ENCODE results near the gene OR2V1.
"Not testable (repeated sequence)": the region's sequence is repeated elsewhere in the genome, so short reads cannot be mapped to it uniquely, and the experiment has no call there.

Gene OR2V1

GRCh38 chr5:181127907-181128626, 2.9 kb downstream of the OR2V1 start:
- DNase-seq = no peak

DNA sequence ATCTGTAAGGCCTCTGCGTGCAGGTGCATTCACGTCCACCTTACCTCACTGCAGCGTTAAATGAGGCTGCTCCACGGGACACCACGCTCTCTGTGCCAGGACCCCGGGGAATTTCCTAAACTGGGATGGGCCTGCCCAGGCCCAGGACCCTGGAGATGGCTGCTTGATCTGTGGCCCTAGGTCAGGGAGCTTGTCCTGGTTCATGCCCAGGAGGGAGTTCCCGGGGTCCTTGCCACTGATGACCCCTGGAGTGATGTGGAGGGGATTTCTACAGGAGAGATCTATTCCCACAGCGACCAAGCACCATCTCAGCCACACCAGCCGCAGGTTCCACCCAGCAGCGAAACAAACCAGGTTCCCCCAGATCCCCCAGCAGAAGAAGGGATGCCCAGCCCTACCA, 3.5 kb downstream of the OR2V1 start:
- no peak for DNase-seq

DNA sequence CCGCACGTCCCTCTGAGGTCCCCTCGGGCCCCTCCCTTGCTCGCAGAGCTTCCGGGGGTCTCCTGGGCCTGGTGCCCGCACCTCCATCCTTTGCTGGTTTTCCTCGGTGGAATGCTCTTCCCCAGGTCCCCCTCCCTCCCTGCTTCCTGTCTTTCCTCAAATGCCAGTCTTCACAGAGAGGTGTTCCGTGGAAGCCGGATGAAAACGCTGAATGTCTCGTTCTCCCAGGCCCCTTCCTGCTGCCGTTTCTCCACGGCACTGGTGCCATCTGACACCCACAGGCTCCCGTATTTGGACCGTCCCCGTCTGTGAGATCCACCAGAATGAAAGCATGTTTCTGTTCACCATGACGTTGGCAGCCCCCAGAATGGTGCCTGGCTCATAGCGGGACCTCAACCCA, 4.1 kb downstream of the OR2V1 start:
- no peak for DNase-seq

GRCh38 chr5:181124526-181124925, 6.4 kb downstream of the OR2V1 start:
- no peak for DNase-seq

DNA sequence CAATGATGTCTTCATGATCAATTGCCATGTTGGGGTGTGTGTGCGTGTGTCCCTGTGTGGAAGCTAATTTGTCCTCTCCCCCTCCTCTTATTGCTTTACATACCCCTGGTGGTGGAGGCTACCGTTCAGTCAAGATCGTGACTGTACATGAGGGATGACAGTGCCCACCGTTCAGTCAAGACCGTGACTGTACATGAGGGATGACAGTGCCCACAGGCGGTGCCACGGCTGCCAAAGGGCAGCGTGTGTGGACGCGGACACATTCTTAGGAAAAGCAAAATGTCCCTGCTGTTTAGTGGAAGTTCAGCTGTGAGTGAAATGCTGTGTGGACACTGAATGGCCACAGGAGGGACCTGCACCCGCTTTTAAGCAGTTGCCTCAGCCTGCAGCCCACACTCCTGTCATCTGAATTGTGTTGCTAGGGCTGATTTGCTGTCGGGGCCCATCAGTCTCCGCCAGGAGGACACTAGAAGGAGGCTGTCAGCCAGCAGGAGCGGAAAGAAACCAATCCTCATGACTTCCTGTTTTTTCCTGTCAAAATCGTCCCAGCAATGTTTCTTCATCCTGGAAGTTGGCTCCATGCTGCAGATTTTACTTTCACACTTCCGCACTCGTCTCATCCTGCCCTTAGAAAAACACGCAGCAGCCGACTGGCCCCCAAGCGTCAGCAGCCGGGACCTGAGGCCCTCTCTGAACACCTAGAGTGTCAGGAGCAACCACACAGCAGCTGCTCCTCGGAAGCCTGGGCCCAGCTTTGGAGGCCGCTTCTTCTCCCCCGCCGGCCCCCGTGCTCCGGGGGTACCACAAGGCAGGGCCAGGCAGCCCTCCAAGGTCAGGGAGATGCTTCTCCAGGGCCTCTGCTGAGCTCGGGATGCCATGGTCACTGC, 9.1 kb downstream of the OR2V1 start:
- DNase-seq = no peak

DNA sequence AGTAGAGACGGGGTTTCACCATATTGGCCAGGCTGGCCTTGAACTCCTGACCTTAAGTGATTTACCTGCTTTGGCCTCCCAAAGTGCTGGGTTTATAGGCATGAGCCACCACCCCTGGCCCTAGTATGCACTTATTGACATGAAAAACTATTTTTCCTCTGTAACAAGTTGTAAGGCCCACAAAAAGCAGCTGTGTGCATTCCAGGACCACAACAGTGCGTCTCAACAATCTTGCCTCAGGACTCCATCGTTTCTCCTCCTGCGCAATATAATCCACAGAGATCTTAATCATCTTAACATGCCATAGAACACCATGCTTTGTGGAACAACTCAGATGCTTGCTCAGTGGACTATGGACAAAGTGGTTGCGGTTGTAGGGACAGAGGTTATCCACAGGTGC, 10.2 kb downstream of the OR2V1 start:
- DNase-seq = no peak

DNA sequence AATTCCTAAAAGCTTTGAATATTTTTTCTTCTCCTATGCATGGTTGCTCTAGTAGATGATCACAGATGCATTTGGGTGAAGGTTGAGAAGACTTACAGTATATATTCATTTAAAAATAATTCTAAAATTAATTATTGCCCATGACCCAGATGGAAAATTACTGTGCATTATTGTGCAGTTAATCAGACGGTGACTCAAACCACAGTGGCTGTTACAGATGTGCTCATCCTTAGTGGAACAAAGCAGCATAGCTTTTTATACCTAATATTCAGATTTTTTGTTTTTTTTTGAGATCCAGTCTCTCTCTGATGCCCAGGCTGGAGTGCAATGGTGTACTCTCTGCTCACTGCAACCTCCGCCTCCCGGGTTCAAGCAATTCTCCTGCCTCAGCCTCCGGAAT, 10.7 kb downstream of the OR2V1 start:
- DNase-seq = no peak

GRCh38 chr5:181119105-181119504, 11.9 kb downstream of the OR2V1 start:
- DNase-seq = no peak

GRCh38 chr5:181118369-181118768, 12.6 kb downstream of the OR2V1 start:
- DNase-seq = no peak

DNA sequence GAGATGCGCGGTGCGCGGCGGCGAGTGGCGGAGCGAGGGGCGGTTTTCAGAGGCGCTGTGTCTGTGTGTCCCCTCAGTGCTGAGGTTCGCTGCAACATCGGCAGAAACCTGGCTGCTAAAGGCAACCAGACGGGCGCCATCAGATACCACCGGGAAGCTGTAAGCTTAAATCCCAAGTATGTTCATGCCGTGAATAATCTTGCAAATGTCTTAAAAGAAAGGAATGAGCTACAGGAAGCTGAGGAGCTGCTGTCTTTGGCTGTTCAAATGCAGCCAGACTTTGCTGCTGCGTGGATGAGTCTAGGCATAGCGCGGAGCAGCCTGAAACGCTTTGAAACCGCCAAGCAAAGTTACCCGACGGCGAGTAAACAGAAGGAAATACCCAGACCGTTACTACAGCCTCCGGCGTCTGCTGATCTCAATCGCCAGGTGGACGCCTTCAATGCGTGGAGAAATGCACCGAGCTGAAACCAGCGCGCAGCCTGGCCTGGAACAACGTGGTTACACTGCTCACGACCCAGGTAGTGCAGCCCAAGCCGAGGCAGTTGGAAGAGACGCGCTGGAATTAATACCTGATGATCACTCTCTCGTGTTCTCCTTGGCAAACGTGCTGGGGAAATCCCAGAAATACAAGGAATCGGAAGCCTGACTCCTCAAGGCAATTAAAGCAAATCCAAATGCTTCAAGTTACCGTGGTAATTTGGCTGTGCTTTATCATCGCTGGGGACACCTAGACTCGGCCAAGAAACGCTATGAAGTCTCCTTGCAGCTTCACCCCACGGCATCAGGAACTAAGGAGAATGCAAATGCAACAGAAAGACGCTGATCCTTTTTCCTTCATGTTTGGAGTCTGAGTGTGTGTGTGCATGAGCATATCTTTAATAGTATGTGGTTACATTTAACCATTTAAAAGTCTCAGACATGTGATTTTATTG, 15.9 kb downstream of the OR2V1 start:
- no peak for DNase-seq

- DNase-seq = no peak
These were observed 16.6 kb downstream of the OR2V1 start for GRCh38 chr5:181114284-181114843.

DNA sequence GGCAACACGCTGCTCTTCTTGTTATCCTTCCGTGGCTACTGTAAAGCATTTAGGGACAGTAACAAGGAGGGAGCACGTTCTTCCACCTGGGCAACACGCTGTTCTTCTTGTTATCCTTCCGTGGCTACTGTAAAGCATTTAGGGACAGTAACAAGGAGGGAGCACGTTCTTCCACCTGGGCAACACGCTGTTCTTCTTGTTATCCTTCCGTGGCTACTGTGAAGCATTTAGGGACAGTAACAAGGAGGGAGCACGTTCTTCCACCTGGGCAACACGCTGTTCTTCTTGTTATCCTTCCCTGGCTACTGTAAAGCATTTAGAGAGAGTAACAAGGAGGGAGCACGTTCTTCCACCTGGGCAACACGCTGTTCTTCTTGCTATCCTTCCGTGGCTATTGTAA, 17.4 kb downstream of the OR2V1 start:
- DNase-seq = not testable (repeated sequence)

GRCh38 chr5:181112476-181112875, 18.5 kb downstream of the OR2V1 start:
- DNase-seq = no peak

GRCh38 chr5:181111010-181111409, 20.0 kb downstream of the OR2V1 start:
- no peak for DNase-seq

- no peak for DNase-seq
These were observed 21.4 kb downstream of the OR2V1 start for GRCh38 chr5:181109489-181110013.

DNA sequence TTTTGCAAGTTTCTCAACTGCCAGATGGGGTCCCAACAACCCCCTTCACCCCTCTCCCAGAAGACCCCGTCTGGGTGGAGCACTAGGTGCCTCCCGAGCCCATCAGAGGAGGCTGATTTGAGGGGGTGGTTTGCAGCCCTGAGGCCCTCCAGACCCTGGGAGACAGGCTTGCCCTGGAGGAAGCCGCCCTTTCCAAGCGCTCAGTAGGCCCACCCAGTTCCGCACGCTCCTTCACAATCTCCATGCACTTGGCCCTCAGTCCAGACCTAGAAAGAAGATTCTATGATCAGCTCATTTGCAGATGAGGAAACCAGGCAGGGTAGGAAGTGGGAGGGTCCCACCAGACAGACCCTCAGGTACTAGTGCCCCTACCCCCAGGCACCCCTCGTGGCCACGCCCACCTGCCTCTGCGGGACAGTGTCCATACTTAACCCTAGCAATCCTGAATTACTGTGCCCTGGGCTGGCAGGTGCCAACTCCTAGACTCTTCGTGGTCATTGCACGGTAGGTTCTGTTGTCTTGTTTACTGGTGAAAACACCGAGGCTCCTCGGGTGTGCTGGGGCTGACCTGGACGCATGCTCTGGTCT, 22.3 kb downstream of the OR2V1 start:
- DNase-seq = no peak

GRCh38 chr5:181107699-181108098, 23.3 kb downstream of the OR2V1 start:
- DNase-seq = no peak

- no peak for DNase-seq
These were observed 25.5 kb downstream of the OR2V1 start for GRCh38 chr5:181105391-181106025.

- not testable (repeated sequence) for DNase-seq
These were observed 26.2 kb downstream of the OR2V1 start for GRCh38 chr5:181104606-181105390.

DNA sequence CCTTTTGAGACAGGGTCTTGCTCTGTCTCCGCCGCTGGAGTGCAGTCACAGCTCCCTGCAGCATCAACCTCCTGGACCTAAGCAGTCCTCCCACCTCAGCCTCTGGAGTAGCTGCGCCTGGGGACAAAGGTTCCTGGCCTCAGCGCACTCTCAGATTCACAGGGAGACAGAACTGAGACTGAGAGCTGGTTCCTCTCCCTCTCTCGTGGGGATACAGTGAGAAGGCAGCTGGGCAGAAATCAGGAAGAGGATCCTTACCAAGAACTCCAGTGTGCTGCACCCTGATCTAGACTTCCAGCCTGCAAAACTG, 26.8 kb downstream of the OR2V1 start:
- DNase-seq = not testable (repeated sequence)

Data from NK-92 treated with Interleukin-12 subunit alpha and Interleukin-12 subunit beta, amount 100 ng/mL, for 24 hours (cell line).